HG03108 (cell line): Measurements from ENCODE around the gene BSPH1.
"Not testable (repeated sequence)": the region's sequence is repeated elsewhere in the genome, so short reads cannot be mapped to it uniquely, and the experiment has no call there.

Experiments
- ATAC-seq: cut with Tn5 transposase; IDR thresholded peaks from one replicate; pipeline ENCODE4 v1.9.1; 2021; ENCODE audit warnings: moderate library complexity; ENCODE audit not compliant: unreplicated experiment

Gene BSPH1

DNA sequence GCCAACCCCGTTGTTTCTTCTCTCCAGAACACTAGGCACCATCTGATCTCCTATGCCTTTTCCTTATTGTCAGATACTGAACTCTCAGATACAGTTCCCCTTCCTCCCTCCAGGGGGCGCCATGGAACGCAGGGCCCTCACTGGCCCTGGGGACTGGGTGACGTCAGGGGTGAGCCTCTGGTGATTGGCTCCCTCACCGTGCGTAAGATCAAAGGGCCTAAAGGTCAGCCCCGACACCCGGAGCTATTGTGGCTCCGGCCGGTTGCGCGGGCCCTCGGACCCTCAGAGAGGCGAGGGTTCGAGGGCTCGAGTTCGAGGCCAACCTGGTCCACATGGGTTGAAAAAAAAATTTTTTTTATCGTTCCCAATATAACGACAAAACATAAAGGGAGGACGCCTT lies 63.4 kb downstream of the BSPH1 start:
- ATAC-seq: not testable (repeated sequence)

DNA sequence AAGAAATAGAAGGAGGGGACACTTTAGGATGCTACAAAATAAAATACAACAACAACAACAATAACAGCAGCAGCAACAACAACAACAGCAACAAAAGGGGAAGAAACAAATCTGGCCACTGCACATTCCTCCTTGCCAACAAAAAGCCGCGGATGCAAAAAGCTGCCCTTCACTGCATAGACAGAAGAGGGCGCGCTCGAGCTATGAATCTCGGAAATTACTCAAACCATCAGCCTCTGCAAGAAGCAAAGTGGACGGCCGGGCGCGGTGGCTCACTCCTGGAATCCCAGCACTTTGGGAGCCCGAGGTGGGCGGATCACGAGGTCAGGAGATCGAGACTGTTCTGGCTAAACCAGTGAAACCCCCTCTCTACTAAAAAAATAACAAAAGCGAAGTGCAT lies 71.9 kb downstream of the BSPH1 start:
- ATAC-seq: not testable (repeated sequence)
